Fibroblast of mammary gland (primary cell): ENCODE results near the gene LRRN2.
"Not testable (repeated sequence)": the region's sequence is repeated elsewhere in the genome, so short reads cannot be mapped to it uniquely, and the experiment has no call there.

Experiments
- DNase-seq: peaks from one replicate; pipeline ENCODE4 v3.0.0-alpha.2; 2010; ENCODE audit warnings: low read depth
- H3K4me3 ChIP-seq: 2 replicates; pipeline ENCODE4 v1.5.1; 2011; ENCODE audit warnings: low read depth, mild to moderate bottlenecking, low read length, moderate library complexity; ENCODE audit not compliant: control insufficient read depth
- TF ChIP-seq, protein P1 (sequence below): conservative IDR thresholded peaks from 2 replicates; pipeline ENCODE4 v1.5.1; 2011; ENCODE audit warnings: low read depth, low read length, inconsistent platforms; ENCODE audit not compliant: control insufficient read depth, insufficient read depth

Gene LRRN2

GRCh38 chr1:204640578-204640977 lies 45.0 kb downstream of the LRRN2 start:
- no peak overlapping the region for H3K4me3 ChIP-seq
- DNase-seq, result no peak
- TF ChIP-seq, protein P1, sequence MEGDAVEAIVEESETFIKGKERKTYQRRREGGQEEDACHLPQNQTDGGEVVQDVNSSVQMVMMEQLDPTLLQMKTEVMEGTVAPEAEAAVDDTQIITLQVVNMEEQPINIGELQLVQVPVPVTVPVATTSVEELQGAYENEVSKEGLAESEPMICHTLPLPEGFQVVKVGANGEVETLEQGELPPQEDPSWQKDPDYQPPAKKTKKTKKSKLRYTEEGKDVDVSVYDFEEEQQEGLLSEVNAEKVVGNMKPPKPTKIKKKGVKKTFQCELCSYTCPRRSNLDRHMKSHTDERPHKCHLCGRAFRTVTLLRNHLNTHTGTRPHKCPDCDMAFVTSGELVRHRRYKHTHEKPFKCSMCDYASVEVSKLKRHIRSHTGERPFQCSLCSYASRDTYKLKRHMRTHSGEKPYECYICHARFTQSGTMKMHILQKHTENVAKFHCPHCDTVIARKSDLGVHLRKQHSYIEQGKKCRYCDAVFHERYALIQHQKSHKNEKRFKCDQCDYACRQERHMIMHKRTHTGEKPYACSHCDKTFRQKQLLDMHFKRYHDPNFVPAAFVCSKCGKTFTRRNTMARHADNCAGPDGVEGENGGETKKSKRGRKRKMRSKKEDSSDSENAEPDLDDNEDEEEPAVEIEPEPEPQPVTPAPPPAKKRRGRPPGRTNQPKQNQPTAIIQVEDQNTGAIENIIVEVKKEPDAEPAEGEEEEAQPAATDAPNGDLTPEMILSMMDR, result no peak

DNA sequence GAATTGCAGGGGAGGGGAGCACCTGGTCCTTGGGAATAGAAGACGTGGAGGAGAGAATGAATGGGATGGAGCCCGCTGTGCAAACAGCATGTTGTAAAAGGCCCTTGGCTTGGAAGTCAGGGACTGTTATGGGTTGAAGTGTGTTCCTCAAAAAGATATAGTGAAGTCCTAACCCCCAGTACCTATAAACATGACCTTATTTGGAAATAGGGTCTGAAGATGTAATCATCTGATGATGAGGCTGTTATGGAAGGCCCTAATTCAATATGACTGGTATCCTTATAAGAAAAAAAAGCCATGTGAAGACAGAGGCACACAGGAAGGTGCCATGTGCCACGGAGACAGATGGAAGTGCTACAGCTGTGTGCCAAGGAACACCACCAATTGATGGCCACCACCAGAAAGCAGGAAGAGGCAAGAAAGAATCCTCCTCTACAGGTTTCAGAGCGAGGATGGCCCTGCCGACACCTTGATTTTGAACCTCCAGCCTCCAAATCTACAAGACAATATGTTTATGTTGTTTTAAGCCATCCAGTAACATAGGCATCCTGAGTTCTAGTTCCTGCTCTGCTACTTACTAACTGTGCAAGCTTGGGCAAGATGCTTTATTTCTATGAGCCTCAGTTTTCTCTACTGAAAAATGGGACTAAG lies 51.2 kb downstream of the LRRN2 start:
- H3K4me3 ChIP-seq, result no peak overlapping the region
- DNase-seq, result no peak
- TF ChIP-seq, protein P1, result no peak

DNA sequence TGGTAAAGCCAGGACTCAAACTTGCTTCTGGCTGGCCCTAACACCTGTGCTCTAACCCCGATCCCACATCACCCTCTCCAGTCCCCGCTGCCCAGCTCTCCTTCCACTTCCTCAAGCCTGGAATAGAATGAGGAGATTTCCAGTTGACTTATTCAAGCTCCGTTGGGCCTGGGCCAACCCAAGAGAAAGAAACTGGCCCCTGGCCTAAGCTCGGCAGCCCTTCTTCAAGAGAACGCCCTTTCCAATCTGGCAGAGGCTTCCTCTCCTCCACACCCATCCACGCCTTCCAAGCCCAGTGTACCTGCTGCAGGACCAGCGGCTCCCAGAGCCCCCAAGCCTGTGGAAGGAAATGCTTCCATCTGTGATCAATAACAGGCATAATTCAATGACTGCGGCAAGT lies 51.9 kb downstream of the LRRN2 start:
- DNase-seq, result peak; percentile 5
- H3K4me3 ChIP-seq, result no peak overlapping the region
- TF ChIP-seq, protein P1, result no peak

- TF ChIP-seq, protein P1, result no peak
- no peak overlapping the region for H3K4me3 ChIP-seq
- no peak for DNase-seq
These were observed 55.2 kb downstream of the LRRN2 start for GRCh38 chr1:204630132-204630905.

DNA sequence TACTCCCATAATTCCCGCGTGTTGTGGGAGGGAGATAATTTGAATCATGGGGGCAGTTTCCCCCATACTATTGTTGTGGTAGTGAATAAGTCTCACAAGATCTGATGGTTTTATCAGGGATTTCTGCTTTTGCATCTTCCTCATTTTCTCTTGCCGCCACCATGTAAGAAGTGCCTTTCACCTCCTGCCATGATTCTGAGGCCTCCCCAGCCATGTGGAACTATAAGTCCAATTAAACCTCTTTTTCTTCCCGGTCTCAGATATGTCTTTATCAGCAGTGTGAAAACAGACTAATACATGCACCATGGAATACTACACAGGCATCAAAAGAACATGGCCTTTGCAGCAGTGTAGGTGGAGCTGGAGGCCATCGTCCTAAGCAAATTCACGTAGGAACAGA lies 56.1 kb downstream of the LRRN2 start:
- H3K4me3 ChIP-seq, DNase-seq: not testable (repeated sequence)

DNA sequence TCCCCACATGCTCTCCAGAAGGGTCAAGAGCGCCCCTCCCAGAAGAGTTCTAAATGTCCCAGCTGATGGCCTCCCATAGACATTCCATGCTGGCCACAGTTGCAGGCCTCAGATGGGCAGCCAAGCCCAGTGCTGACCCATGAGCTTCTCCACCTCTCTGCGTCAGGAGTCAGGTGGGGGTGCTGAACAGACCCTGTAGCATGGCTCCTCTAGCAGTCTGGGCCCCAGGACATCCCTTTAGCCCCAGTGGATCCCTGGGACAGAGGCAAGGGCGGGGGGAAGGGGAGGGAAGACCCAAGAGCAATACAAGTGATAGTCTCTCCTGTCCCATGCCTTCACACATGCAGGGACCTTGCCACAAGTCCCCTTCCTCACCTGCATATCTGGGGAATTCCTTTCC lies 56.7 kb downstream of the LRRN2 start:
- no peak overlapping the region for H3K4me3 ChIP-seq
- no peak for DNase-seq
- TF ChIP-seq, protein P1, result no peak

GRCh38 chr1:204627436-204627835 lies 58.1 kb downstream of the LRRN2 start:
- TF ChIP-seq, protein P1, result no peak
- no peak for DNase-seq
- no peak overlapping the region for H3K4me3 ChIP-seq
